NCI-H345 treated with DMSO at 0.1 percent for 48 hours (cell line): ENCODE data around the gene TMEM139.

Experiments used
- DNase-seq: peaks from one replicate; lab custom pipeline; 2025; ENCODE audit not compliant: unreplicated experiment; lab: John Stamatoyannopoulos, UW

TMEM139 gene

GRCh38 chr7:143284591-143285469 lies at the start of gene TMEM139:
TSS of gene TMEM139 (plus strand) at chr7:143284958. CDS start at chr7:143285958, 1,000 bp downstream.
- no peak for DNase-seq

- no peak for DNase-seq
These were observed 49.2 kb upstream of the TMEM139 start for GRCh38 chr7:143235561-143235960.

GRCh38 chr7:143236408-143236990 lies 48.3 kb upstream of the TMEM139 start:
- DNase-seq = no peak

- no peak for DNase-seq
These were observed 47.4 kb upstream of the TMEM139 start for GRCh38 chr7:143237366-143237765.

- DNase-seq = no peak
These were observed 46.3 kb upstream of the TMEM139 start for GRCh38 chr7:143238289-143238980.

- DNase-seq = no peak
These were observed 44.9 kb upstream of the TMEM139 start for GRCh38 chr7:143239813-143240212.

GRCh38 chr7:143240291-143241168 lies 44.2 kb upstream of the TMEM139 start:
- DNase-seq = peak; percentile 56

- DNase-seq = no peak
These were observed 42.5 kb upstream of the TMEM139 start for GRCh38 chr7:143242306-143242705.

GRCh38 chr7:143243111-143243510 lies 41.6 kb upstream of the TMEM139 start:
- no peak for DNase-seq

GRCh38 chr7:143243614-143244013 lies 41.1 kb upstream of the TMEM139 start:
- no peak for DNase-seq

- DNase-seq = no peak
These were observed 40.4 kb upstream of the TMEM139 start for GRCh38 chr7:143244321-143244720.

- DNase-seq = no peak
These were observed 39.6 kb upstream of the TMEM139 start for GRCh38 chr7:143245123-143245522.

GRCh38 chr7:143247372-143247771 lies 37.4 kb upstream of the TMEM139 start:
- DNase-seq = no peak

- no peak for DNase-seq
These were observed 35.9 kb upstream of the TMEM139 start for GRCh38 chr7:143248761-143249354.

GRCh38 chr7:143250199-143250598 lies 34.6 kb upstream of the TMEM139 start:
- DNase-seq = no peak

- no peak for DNase-seq
These were observed 33.9 kb upstream of the TMEM139 start for GRCh38 chr7:143250822-143251221.

GRCh38 chr7:143252006-143252405 lies 32.8 kb upstream of the TMEM139 start:
- DNase-seq = no peak

- DNase-seq = no peak
These were observed 29.2 kb upstream of the TMEM139 start for GRCh38 chr7:143255564-143255963.

- no peak for DNase-seq
These were observed 28.4 kb upstream of the TMEM139 start for GRCh38 chr7:143256325-143256724.

- DNase-seq = no peak
These were observed 27.8 kb upstream of the TMEM139 start for GRCh38 chr7:143256932-143257331.
